PC-3 (cell line): ENCODE measurements around the gene MEG3. TPM values are rescaled to one million over a fixed set of nuclear protein-coding genes. Genes with fewer than 3 reads are reported as not detected.

ENCODE experiments used
- ATAC-seq: fragments of 200-7000 bp; cut with Tn5 transposase; 2 replicates; pipeline ENCODE4 v1.9.1; 2020; ENCODE audit warnings: mild to moderate bottlenecking, moderate library complexity
- BruUV-seq: library from RNA; stranded (reverse); fragments of 400-500 nt; replicated peaks from 2 replicates; lab custom pipeline; 2021; lab: Mats Ljungman, UMichigan
- CTCF ChIA-PET: fragments of 300-600 bp; sonication (Branson Sonifier 250); formaldehyde crosslinking; loops from one replicate; lab custom pipeline; 2022; ENCODE audit warnings: antibody characterized with exemption; lab: Charles Lee
- POLR2A ChIA-PET: fragments of 300-600 bp; sonication (Branson Sonifier 250); formaldehyde crosslinking; loops from one replicate; lab custom pipeline; 2022; ENCODE audit warnings: antibody characterized with exemption; ENCODE audit not compliant: unreplicated experiment; lab: Charles Lee
- DNase-seq: peaks from one replicate; pipeline ENCODE4 v3.0.0-alpha.2; 2015
- H2AFZ ChIP-seq: fragments of 300-600 bp; sonication (generic); 2 replicates; pipeline ENCODE4 v1.6.0; 2016; ENCODE audit warnings: antibody characterized with exemption, low read length
- H3F3A ChIP-seq: fragments of 300-600 bp; sonication (generic); one replicate; pipeline ENCODE4 v1.6.0; 2017; ENCODE audit warnings: antibody characterized with exemption, low read length, control low read depth, mild to moderate bottlenecking; ENCODE audit not compliant: unreplicated experiment
- H3K27ac ChIP-seq: fragments of 300-600 bp; sonication (generic); 2 replicates; pipeline ENCODE4 v1.5.1; 2016; ENCODE audit warnings: mild to moderate bottlenecking, low read length
- H3K27me3 ChIP-seq: fragments of 300-600 bp; sonication (generic); 2 replicates; pipeline ENCODE4 v1.6.1; 2016; ENCODE audit warnings: low read length, mixed read lengths
- H3K36me3 ChIP-seq: fragments of 300-600 bp; sonication (generic); 2 replicates; pipeline ENCODE4 v1.6.1; 2016; ENCODE audit warnings: low read depth, mixed run types, low read length, mixed read lengths
- H3K4me1 ChIP-seq: fragments of 300-600 bp; sonication (generic); 2 replicates; pipeline ENCODE4 v1.5.1; 2016; ENCODE audit warnings: low read length; ENCODE audit not compliant: insufficient read depth
- H3K4me2 ChIP-seq: fragments of 300-600 bp; sonication (generic); 2 replicates; pipeline ENCODE4 v1.6.0; 2016; ENCODE audit warnings: low read length
- H3K4me3 ChIP-seq: fragments of 300-600 bp; sonication (generic); 2 replicates; pipeline ENCODE4 v1.5.1; 2016; ENCODE audit warnings: mild to moderate bottlenecking, low read length, mixed read lengths
- H3K79me2 ChIP-seq: fragments of 300-600 bp; sonication (generic); 2 replicates; pipeline ENCODE4 v1.6.1; 2017; ENCODE audit warnings: low read length, mixed read lengths
- H3K9ac ChIP-seq: fragments of 300-600 bp; sonication (generic); 2 replicates; pipeline ENCODE4 v1.6.0; 2016; ENCODE audit warnings: mild to moderate bottlenecking, low read length
- H3K9me2 ChIP-seq: fragments of 300-600 bp; sonication (generic); replicated peaks from 2 replicates; pipeline ENCODE4 v1.6.1; 2016; ENCODE audit warnings: mixed run types, low read length, mixed read lengths
- H3K9me3 ChIP-seq: fragments of 300-600 bp; sonication (generic); 2 replicates; pipeline ENCODE4 v1.6.1; 2016; ENCODE audit warnings: low read length, mixed read lengths
- H4K20me1 ChIP-seq: fragments of 300-600 bp; sonication (generic); 2 replicates; pipeline ENCODE4 v1.6.1; 2016; ENCODE audit warnings: low read length, mixed read lengths
- CTCF ChIP-seq: fragments of 300-600 bp; sonication (generic); conservative IDR thresholded peaks from 2 replicates; pipeline ENCODE4 v1.5.1; 2017; ENCODE audit warnings: antibody characterized with exemption, low read depth, mild to moderate bottlenecking, low read length
- EZH2 ChIP-seq: fragments of 300-600 bp; sonication (generic); IDR thresholded peaks from one replicate; pipeline ENCODE4 v1.6.1; 2017; ENCODE audit warnings: antibody characterized with exemption, mild to moderate bottlenecking, low read length; ENCODE audit not compliant: unreplicated experiment
- EZH2phosphoT487 ChIP-seq: fragments of 300-600 bp; sonication (generic); IDR thresholded peaks from 2 replicates; pipeline ENCODE4 v1.6.1; 2018; ENCODE audit warnings: mild to moderate bottlenecking, antibody characterized with exemption, low read length, borderline replicate concordance
- intact Hi-C: fragments of 100-400 bp; cut with micrococcal nuclease; formaldehyde crosslinking; loops from 2 replicates; pipeline ENCODE4 v1.9.0; 2023
- total RNA-seq: library from RNA; depleted of rRNA; stranded (reverse); fragments of >200 nt; gene quantifications from 2 replicates; pipeline ENCODE4 v1.2.3, GENCODE V29; 2014

MEG3 gene
- total RNA-seq, 1 experiment from 2014 or later = not detected

- TF ChIP-seq EZH2phosphoT487 (no peak), EZH2 (no peak), CTCF (no peak)
- Histone ChIP-seq H2AFZ (no peak overlapping the region), H3K79me2 (no peaks in the 10 kb centered on the region), H3K9me3 (no peaks in the 10 kb centered on the region), H3F3A (no peaks in the 10 kb centered on the region), H3K9me2 (no peaks in the 10 kb centered on the region), H3K36me3 (no peaks in the 10 kb centered on the region), H3K9ac (no peak overlapping the region), H3K4me1 (no peaks in the 10 kb centered on the region), H4K20me1 (no peaks in the 10 kb centered on the region), H3K4me3 (no peak overlapping the region), H3K4me2 (no peak overlapping the region), H3K27ac (no peak overlapping the region), H3K27me3 (peaks cover 16% of the 10 kb centered on the region; the same call in 1 of the 2 replicates)
- ChIA-PET POLR2A (no interaction called here), CTCF (no interaction called here)
- ATAC-seq (no peak), DNase-seq (no peak)
- intact Hi-C loops = no loop called here
- BruUV-seq = no TSS peak
Measured at GRCh38 chr14:100836311-100836805, 10.4 kb downstream of the MEG3 start.

GRCh38 chr14:100836941-100837804 is 11.3 kb downstream of the MEG3 start:
- BruUV-seq = no TSS peak
- CTCF ChIA-PET = no interaction called here
- Histone ChIP-seq H3K4me2 (no peak overlapping the region), H3K4me1 (no peaks in the 10 kb centered on the region), H3K9me2 (no peaks in the 10 kb centered on the region), H3K36me3 (no peaks in the 10 kb centered on the region), H2AFZ (no peak overlapping the region), H3K9ac (no peak overlapping the region), H3K27me3 (peaks cover 16% of the 10 kb centered on the region; the same call in 1 of the 2 replicates), H3K27ac (no peak overlapping the region), H4K20me1 (no peaks in the 10 kb centered on the region), H3F3A (no peaks in the 10 kb centered on the region), H3K79me2 (no peaks in the 10 kb centered on the region), H3K4me3 (no peak overlapping the region), H3K9me3 (no peaks in the 10 kb centered on the region)
- DNase-seq = no peak
- TF ChIP-seq CTCF (no peak), EZH2phosphoT487 (no peak), EZH2 (no peak)
- intact Hi-C loops = no loop called here
- POLR2A ChIA-PET = no interaction called here
- ATAC-seq = no peak

GRCh38 chr14:100837805-100838350 is 12.0 kb downstream of the MEG3 start:
- H3K36me3 ChIP-seq = no peaks in the 10 kb centered on the region
- no peaks in the 10 kb centered on the region for H3K9me3 ChIP-seq
- H3K27me3 ChIP-seq = peaks cover 16% of the 10 kb centered on the region; the same call in 1 of the 2 replicates
- intact Hi-C loops = no loop called here
- no peak overlapping the region for H3K4me2 ChIP-seq
- no peak overlapping the region for H2AFZ ChIP-seq
- H4K20me1 ChIP-seq = no peaks in the 10 kb centered on the region
- H3K4me3 ChIP-seq = no peak overlapping the region
- ATAC-seq (no peak), DNase-seq (no peak)
- H3F3A ChIP-seq = no peaks in the 10 kb centered on the region
- no peaks in the 10 kb centered on the region for H3K9me2 ChIP-seq
- TF ChIP-seq EZH2phosphoT487 (no peak), CTCF (no peak), EZH2 (no peak)
- H3K79me2 ChIP-seq = no peaks in the 10 kb centered on the region
- no TSS peak for BruUV-seq
- H3K9ac ChIP-seq = no peak overlapping the region
- POLR2A ChIA-PET = no interaction called here
- no peaks in the 10 kb centered on the region for H3K4me1 ChIP-seq
- CTCF ChIA-PET = no interaction called here
- no peak overlapping the region for H3K27ac ChIP-seq
